ENCODE data around the gene M6PR.
"Not testable (repeated sequence)": the region's sequence is repeated elsewhere in the genome, so short reads cannot be mapped to it uniquely, and the experiment has no call there.

The M6PR gene

GRCh38 chr12:8911606-8912268 lies 37.7 kb downstream of the M6PR start:
- DNase-seq = no peak

- DNase-seq = no peak
These were observed 39.7 kb downstream of the M6PR start for GRCh38 chr12:8909752-8910151.

- no peak for DNase-seq
These were observed 41.9 kb downstream of the M6PR start for GRCh38 chr12:8907513-8907912.

- DNase-seq = no peak
These were observed 42.9 kb downstream of the M6PR start for GRCh38 chr12:8906266-8907180.

GRCh38 chr12:8905546-8905945 lies 43.9 kb downstream of the M6PR start:
- no peak for DNase-seq

- DNase-seq = no peak
These were observed 44.8 kb downstream of the M6PR start for GRCh38 chr12:8904665-8905064.

GRCh38 chr12:8903646-8904045 lies 45.8 kb downstream of the M6PR start:
- no peak for DNase-seq

- DNase-seq = not testable (repeated sequence)
These were observed 46.7 kb downstream of the M6PR start for GRCh38 chr12:8902703-8903102.

GRCh38 chr12:8899830-8900229 lies 49.6 kb downstream of the M6PR start:
- DNase-seq = no peak

GRCh38 chr12:8897081-8897480 lies 52.4 kb downstream of the M6PR start:
- no peak for DNase-seq

GRCh38 chr12:8894986-8895385 lies 54.5 kb downstream of the M6PR start:
- DNase-seq = no peak

- no peak for DNase-seq
These were observed 55.1 kb downstream of the M6PR start for GRCh38 chr12:8894378-8894777.

- no peak for DNase-seq
These were observed 57.5 kb downstream of the M6PR start for GRCh38 chr12:8891976-8892375.
